GM21390 (cell line): ENCODE data around the gene MPP1.

ENCODE experiments used
- ATAC-seq: cut with Tn5 transposase; IDR thresholded peaks from one replicate; pipeline ENCODE4 v1.9.1; 2021; ENCODE audit not compliant: unreplicated experiment

The MPP1 gene

GRCh38 chrX:154775419-154776349 lies 29.6 kb downstream of the MPP1 start:
- ATAC-seq, result no peak

- ATAC-seq, result no peak
Measured at GRCh38 chrX:154774622-154775021, 30.7 kb downstream of the MPP1 start.

- peak; percentile 87 for ATAC-seq
Measured at GRCh38 chrX:154762537-154763296, 42.6 kb downstream of the MPP1 start, which contains the start of gene DKC1. Gene DKC1 (plus strand): TSS chrX:154762864. CDS start chrX:154762966, 102 bp downstream.

- ATAC-seq, result no peak
Measured at GRCh38 chrX:154761977-154762536, 43.2 kb downstream of the MPP1 start.

- ATAC-seq, result no peak
Measured at GRCh38 chrX:154758696-154759095, 46.6 kb downstream of the MPP1 start.

- no peak for ATAC-seq
Measured at GRCh38 chrX:154751669-154752271, 53.5 kb downstream of the MPP1 start.

- peak; percentile 13 for ATAC-seq
Measured at GRCh38 chrX:154751203-154751668, 54.0 kb downstream of the MPP1 start.

- ATAC-seq, result peak; percentile 71
Measured at GRCh38 chrX:154750301-154751202, 54.7 kb downstream of the MPP1 start, which contains the start of gene GAB3. Gene GAB3 (minus strand): TSS chrX:154751077. CDS start chrX:154751025, 52 bp downstream.

- no peak for ATAC-seq
Measured at GRCh38 chrX:154749856-154750255, 55.4 kb downstream of the MPP1 start.

- ATAC-seq, result no peak
Measured at GRCh38 chrX:154748712-154749339, 56.5 kb downstream of the MPP1 start.

GRCh38 chrX:154742613-154743012 lies 62.7 kb downstream of the MPP1 start:
- ATAC-seq, result no peak

- ATAC-seq, result no peak
Measured at GRCh38 chrX:154739952-154740465, 65.3 kb downstream of the MPP1 start.

GRCh38 chrX:154738011-154738738 lies 67.1 kb downstream of the MPP1 start:
- no peak for ATAC-seq

GRCh38 chrX:154737136-154737535 lies 68.1 kb downstream of the MPP1 start:
- no peak for ATAC-seq

- no peak for ATAC-seq
Measured at GRCh38 chrX:154735695-154736393, 69.4 kb downstream of the MPP1 start.

- ATAC-seq, result peak; percentile 54
Measured at GRCh38 chrX:154734061-154734781, 71.1 kb downstream of the MPP1 start.

GRCh38 chrX:154733066-154733425 lies 72.2 kb downstream of the MPP1 start:
- ATAC-seq, result no peak
